ENCODE results near the gene PALD1.
"Not testable (repeated sequence)": the region's sequence is repeated elsewhere in the genome, so short reads cannot be mapped to it uniquely, and the experiment has no call there.

Gene PALD1

DNA sequence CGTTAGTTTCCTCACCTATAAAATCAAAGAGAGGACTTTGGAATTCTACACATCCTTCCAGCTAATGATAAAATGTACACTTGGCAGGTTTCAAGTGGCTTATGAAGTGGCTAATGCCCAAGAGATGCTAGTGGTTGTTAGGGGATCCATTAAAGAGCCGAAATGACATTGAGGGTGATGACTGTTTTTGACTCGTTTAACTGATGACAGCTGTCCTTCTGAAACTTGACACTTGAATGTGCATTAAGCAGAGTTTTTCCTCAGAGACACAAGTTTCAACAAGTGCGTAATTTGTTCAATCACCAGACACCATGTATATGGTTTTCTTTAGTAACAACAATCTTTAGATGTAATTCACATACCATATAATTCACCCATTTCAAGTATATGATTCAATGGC lies 125.5 kb downstream of the PALD1 start:
- no peak for DNase-seq (ENCODE audit: low spot score)

DNA sequence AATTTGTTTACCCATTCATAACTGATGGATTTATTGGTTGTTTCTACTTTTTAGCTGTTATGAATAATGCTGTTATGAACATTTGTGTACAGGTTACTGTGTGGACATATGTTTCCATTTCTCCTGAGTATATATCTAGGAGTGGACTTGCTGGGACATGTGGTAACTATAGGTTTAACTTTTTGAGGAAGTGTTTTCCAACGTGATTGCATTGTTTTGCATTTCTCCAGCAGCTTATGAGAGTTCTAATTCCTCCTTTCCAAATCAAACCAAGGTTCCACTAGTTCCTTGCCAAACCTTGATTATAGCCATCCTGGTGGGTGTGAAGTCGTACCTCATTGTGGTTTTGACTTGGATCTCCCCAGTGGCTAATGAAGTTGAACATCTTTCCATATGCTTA lies 126.6 kb downstream of the PALD1 start:
- DNase-seq (ENCODE audit: low spot score) = no peak

DNA sequence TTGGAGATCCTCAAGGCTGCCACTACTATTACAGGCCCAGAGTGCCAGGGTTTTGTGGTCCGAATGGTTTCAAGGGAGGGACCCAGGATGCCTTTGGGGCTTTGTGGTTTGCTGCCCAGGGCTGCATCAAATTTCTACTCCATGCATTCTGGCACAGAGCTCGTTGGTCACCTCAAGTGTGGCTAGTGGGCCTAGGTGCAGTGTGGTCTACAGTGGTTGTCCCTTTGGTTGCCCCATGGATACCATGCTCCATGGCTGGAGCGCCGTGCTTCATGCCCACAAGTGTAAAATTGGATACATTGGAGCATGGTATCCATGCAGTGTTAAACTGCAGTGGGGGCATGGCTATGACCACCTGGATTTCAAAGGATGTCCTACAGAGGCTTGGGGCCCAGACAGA lies 129.4 kb downstream of the PALD1 start:
- no peak for DNase-seq (ENCODE audit: low spot score)

DNA sequence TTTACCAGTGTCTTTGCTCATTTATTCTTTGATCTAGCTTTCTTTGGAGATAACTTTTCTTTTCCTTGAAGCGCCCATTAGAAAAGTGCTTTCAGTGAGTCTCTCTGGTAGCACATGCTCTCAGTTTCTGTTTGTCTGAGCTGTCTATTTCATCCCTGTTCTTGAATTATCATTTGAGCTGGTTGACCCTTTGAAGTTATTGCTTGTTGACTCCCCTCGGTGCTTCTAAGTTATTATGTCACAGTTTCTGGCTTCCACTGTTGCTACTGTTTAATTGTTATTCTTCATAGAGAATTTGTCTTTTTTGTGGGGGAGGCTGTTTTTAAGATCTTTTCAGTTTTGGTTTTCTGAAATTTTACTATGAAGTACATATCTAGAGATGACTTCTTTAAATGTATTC lies 135.4 kb downstream of the PALD1 start:
- DNase-seq (ENCODE audit: low spot score) = no peak

GRCh38 chr10:70614364-70614763 lies 135.8 kb downstream of the PALD1 start:
- not testable (repeated sequence) for DNase-seq (ENCODE audit: low spot score)

GRCh38 chr10:70615211-70615610 lies 136.6 kb downstream of the PALD1 start:
- DNase-seq (ENCODE audit: low spot score) = no peak

- DNase-seq (ENCODE audit: low spot score) = no peak
Observed at GRCh38 chr10:70615784-70616522, 137.4 kb downstream of the PALD1 start.

GRCh38 chr10:70616761-70617160 lies 138.2 kb downstream of the PALD1 start:
- DNase-seq (ENCODE audit: low spot score) = no peak
